ENCODE results near the gene ESF1. TPM values are rescaled to one million over a fixed set of nuclear protein-coding genes. Genes with fewer than 3 reads are reported as not detected.

ESF1 gene
- total and polyA plus RNA-seq, 10 of the 15 experiments (the other 5 are each of a cell fraction or from before 2014, with no cell fraction given) = 9.2 to 36.2 (median 18.4) TPM

- no peak for TF ChIP-seq REST (IDR thresholded peaks at IDR 0.05; ENCODE audit: low read depth, low read length)
- no peak for TF ChIP-seq E4F1 (IDR thresholded peaks at IDR 0.05; ENCODE audit: borderline replicate concordance, partially characterized antibody)
- TF ChIP-seq ETV6 (conservative IDR thresholded peaks at IDR 0.05 in 1 of 2, IDR thresholded peaks at IDR 0.05 in 1 of 2; ENCODE audit: borderline replicate concordance in 1 of 2, low read depth in 1 of 2) = no peak
- TF ChIP-seq SMARCA5 (IDR thresholded peaks at IDR 0.05) = no peak
- no peak for TF ChIP-seq ZBED1 (IDR thresholded peaks at IDR 0.05; ENCODE audit: borderline replicate concordance)
Measured at GRCh38 chr20:13687815-13688214, 96.9 kb downstream of the ESF1 start (continued).

GRCh38 chr20:13685623-13686022, 99.1 kb downstream of the ESF1 start:
- no peak for ATAC-seq
- BruUV-seq (replicated peaks) = no TSS peak
- H3K27ac ChIP-seq (ENCODE audit: control insufficient read depth, insufficient read depth) = no peak overlapping the region
- no peaks in the 10 kb centered on the region for H3K36me3 ChIP-seq (ENCODE audit: control insufficient read depth in 2 of 2, insufficient read depth in 2 of 2, low read length in 1 of 2)
- FAIRE-seq = no peak
- 81% methylated on average over 2 of the region's 2 CpGs for WGBS (ENCODE audit: insufficient coverage, insufficient replicate concordance, low lambda C conversion rate, missing lambda C conversion rate)
- H4K20me1 ChIP-seq (ENCODE audit: control insufficient read depth, insufficient read depth) = no peaks in the 10 kb centered on the region
- H3K79me2 ChIP-seq (ENCODE audit: control insufficient read depth, insufficient read depth, low read length) = no peaks in the 10 kb centered on the region
- no peaks in the 10 kb centered on the region for H3K27me3 ChIP-seq (replicated peaks in 1 of 2; ENCODE audit: control insufficient read depth in 2 of 2, insufficient read depth in 2 of 2, low read length in 1 of 2)
- intact Hi-C loops (cut with micrococcal nuclease; ENCODE audit: unreplicated experiment) (no loop called here), in situ Hi-C loops (cut with MboI) (no loop called here)
- RAD21 ChIA-PET (ENCODE audit: unreplicated experiment) = no interaction called here
- peaks cover 11% of the 10 kb centered on the region for H3K4me1 ChIP-seq (ENCODE audit: control insufficient read depth, insufficient read depth, low read length)
- CTCF ChIA-PET = interaction anchor here (2.2 kb wide), 1 partner anchor 8 kb away, joined by 6 read pairs; no protein-coding TSS in a partner anchor
- no peak overlapping the region for H3K4me3 ChIP-seq
- H3K9ac ChIP-seq (ENCODE audit: control insufficient read depth, insufficient read depth, low read length) = no peak overlapping the region
- H3K9me3 ChIP-seq (replicated peaks; ENCODE audit: control insufficient read depth, insufficient read depth, low read length) = no peaks in the 10 kb centered on the region; the same call in 2 of the 3 replicates
- DNase-seq (ENCODE audit: low read depth, low spot score) = no peak
- no peak overlapping the region for H3K4me2 ChIP-seq (ENCODE audit: control insufficient read depth, insufficient read depth)
- H2AFZ ChIP-seq (ENCODE audit: control insufficient read depth, low read depth, low read length) = no peak overlapping the region
- SMC1A ChIA-PET (ENCODE audit: uncharacterized antibody, unreplicated experiment) = no interaction called here
- POLR2A ChIA-PET = no interaction called here
- TF ChIP-seq KLF5 (IDR thresholded peaks at IDR 0.05; ENCODE audit: partially characterized antibody) (no peak), CBFB (IDR thresholded peaks at IDR 0.05; ENCODE audit: low read depth) (no peak), ZZZ3 (IDR thresholded peaks at IDR 0.05; ENCODE audit: control insufficient read depth, insufficient read length, low read depth) (no peak), PAX8 (IDR thresholded peaks at IDR 0.05) (no peak), ESRRA (IDR thresholded peaks at IDR 0.05; ENCODE audit: low read length) (no peak), PRDM15 (CRISPR knock-in tag; IDR thresholded peaks at IDR 0.05) (no peak), CREM (IDR thresholded peaks at IDR 0.05; ENCODE audit: low read depth) (no peak), TAF1 (IDR thresholded peaks at IDR 0.05; ENCODE audit: borderline replicate concordance, low read depth, low read length) (no peak)

All from GM12878 (cell line).